ENCODE results near the gene KCNQ4.

GRCh38 chr1:40853113-40853884 lies 69.7 kb downstream of the KCNQ4 start:
- TF ChIP-seq POLR2AphosphoS5 (IDR thresholded peaks at IDR 0.05; ENCODE audit: low read depth, low read length), result no peak
- TF ChIP-seq POLR2A (IDR thresholded peaks at IDR 0.05; ENCODE audit: low read depth, low read length), result no peak

Data from GM12892 (cell line).